AG09319 (cell line): ENCODE data around the gene MLLT10.

Experiments
- DNase-seq: peaks from one replicate; pipeline ENCODE4 v3.0.0-alpha.2; 2010; ENCODE audit warnings: low read depth; ENCODE audit errors: extremely low read depth
- CTCF ChIP-seq: IDR thresholded peaks from 2 replicates; pipeline ENCODE4 v1.5.1; 2011; ENCODE audit warnings: low read depth, mild to moderate bottlenecking, inconsistent platforms, low read length, moderate library complexity

The MLLT10 gene

GRCh38 chr10:21719502-21719901 is 185.5 kb downstream of the MLLT10 start:
- DNase-seq: no peak
- TF ChIP-seq CTCF: no peak

- no peak for TF ChIP-seq CTCF
- DNase-seq: no peak
Observed at GRCh38 chr10:21720090-21720489, 186.1 kb downstream of the MLLT10 start.

DNA sequence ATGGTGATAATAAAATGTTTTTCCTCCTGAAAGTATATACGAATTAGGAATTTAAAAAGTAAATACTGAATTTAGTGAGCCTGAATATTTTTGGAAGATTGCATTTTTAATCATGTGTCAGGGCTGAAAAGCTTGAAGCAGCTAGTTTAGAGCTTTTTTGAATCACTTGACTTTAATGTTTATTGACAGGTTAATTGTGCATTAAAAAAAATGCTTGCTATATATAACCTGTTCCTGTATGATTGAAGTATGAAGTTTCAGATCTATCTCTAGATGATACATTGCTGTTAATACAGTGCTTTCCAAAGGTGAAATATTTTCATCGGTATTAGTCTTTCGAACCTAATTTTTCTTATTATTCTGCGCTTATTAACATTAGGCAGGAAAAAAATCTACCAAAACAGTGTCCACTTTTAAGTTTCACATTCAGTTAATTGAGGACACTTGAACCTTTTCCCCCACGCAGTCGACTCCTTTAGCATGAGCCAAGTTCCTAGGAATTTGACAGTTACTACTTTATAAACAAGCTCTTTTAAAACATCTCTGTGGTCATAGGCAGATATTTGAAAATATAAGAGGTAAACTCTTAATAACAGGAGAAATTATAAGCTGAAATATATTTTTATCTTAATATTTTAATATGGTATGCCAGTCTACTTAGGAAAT is 187.1 kb downstream of the MLLT10 start:
- no peak for TF ChIP-seq CTCF

GRCh38 chr10:21722209-21722608 is 188.2 kb downstream of the MLLT10 start:
- TF ChIP-seq CTCF: no peak
- no peak for DNase-seq

More for the DNA sequence above, 187.1 kb downstream of the MLLT10 start:
- no peak for DNase-seq

GRCh38 chr10:21724020-21724589 is 190.1 kb downstream of the MLLT10 start:
- no peak for TF ChIP-seq CTCF
- no peak for DNase-seq

GRCh38 chr10:21724687-21725367 is 190.8 kb downstream of the MLLT10 start:
- TF ChIP-seq CTCF: no peak
- peak; percentile 99 for DNase-seq

DNA sequence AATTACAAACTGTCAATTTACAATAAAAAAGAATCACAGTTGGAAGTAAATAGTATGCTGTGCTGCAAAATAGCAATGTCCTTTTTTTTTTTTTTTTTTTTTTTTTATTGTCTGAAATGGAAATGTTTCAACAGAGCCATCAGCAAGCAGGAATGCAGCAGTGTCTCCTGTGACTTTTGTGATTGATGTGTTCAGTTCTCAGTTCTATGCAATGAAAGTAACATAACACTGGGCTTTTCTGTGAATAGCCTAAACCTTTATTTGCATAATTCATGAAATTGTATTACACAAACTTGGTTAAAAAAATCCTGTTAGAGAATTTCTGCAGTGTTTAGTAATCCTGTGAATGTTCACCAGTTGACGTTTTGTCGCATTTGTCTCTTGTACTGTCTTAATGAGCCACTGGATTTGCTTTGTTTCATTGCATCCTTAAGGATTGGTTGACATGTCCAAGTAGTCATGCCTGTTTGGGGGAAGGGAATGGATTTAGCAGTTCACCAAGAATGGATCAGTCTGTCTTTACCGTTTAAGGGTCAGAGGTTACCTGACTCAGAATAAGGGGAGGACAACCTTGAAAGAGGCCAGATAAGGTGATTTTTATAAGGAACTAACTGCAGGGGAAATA is 192.7 kb downstream of the MLLT10 start:
- no peak for TF ChIP-seq CTCF
- no peak for DNase-seq
